BJ (cell line): ENCODE measurements around the gene SLC45A1. TPM values are rescaled to one million over a fixed set of nuclear protein-coding genes. Genes with fewer than 3 reads are reported as not detected.
"Not testable (repeated sequence)": the region's sequence is repeated elsewhere in the genome, so short reads cannot be mapped to it uniquely, and the experiment has no call there.

Source experiments
- CTCF ChIA-PET: fragments of 350-600 bp; formaldehyde crosslinking; extraction: SDS; loops from one replicate; lab custom pipeline; 2021; ENCODE audit warnings: antibody characterized with exemption, inconsistent platforms; lab: Yijun Ruan, JAX
- POLR2A ChIA-PET: fragments of 300-600 bp; sonication (Branson Sonifier 250); formaldehyde crosslinking; extraction: SDS; loops from one replicate; lab custom pipeline; 2021; ENCODE audit warnings: antibody characterized with exemption; lab: Charles Lee
- DNase-seq: peaks from one replicate; pipeline ENCODE4 v3.0.0-alpha.2; 2011; ENCODE audit warnings: low read depth
- H3K27me3 ChIP-seq: 2 replicates; pipeline ENCODE4 v1.6.0; 2011; ENCODE audit warnings: low read length; ENCODE audit not compliant: control insufficient read depth, insufficient read depth
- H3K36me3 ChIP-seq: 2 replicates; pipeline ENCODE4 v1.5.1; 2011; ENCODE audit warnings: low read length; ENCODE audit not compliant: control insufficient read depth, insufficient read depth
- H3K4me3 ChIP-seq: 2 replicates; pipeline ENCODE4 v1.5.1; 2011; ENCODE audit warnings: low read depth, mild to moderate bottlenecking, control low read depth, low read length
- CTCF ChIP-seq: IDR thresholded peaks from 2 replicates; pipeline ENCODE4 v1.5.1; 2011; ENCODE audit warnings: low read depth, mild to moderate bottlenecking, control low read depth, inconsistent platforms, low read length, moderate library complexity; ENCODE audit not compliant: insufficient read depth
- polyA plus RNA-seq: library from polyadenylated mRNA; depleted of rRNA; stranded (reverse); fragments of >200 nt; gene quantifications from 2 replicates; pipeline ENCODE4 v1.2.3, GENCODE V29; 2011

Gene SLC45A1
- polyA plus RNA-seq, 1 experiment = 1.4 TPM

GRCh38 chr1:8378178-8378577 is 60.3 kb downstream of the SLC45A1 start:
- DNase-seq = no peak
- no peaks in the 10 kb centered on the region for H3K27me3 ChIP-seq
- H3K36me3 ChIP-seq = peaks cover 11% of the 10 kb centered on the region
- TF ChIP-seq CTCF = no peak
- CTCF ChIA-PET = interaction anchor here (1.5 to 1.6 kb wide), 2 partner anchors 16 to 32 kb away, joined by 3 read pairs; no protein-coding TSS in a partner anchor
- POLR2A ChIA-PET = no interaction called here
- no peak overlapping the region for H3K4me3 ChIP-seq

- H3K27me3 ChIP-seq = no peaks in the 10 kb centered on the region
- peaks cover 12% of the 10 kb centered on the region for H3K36me3 ChIP-seq
- DNase-seq = no peak
- H3K4me3 ChIP-seq = no peak overlapping the region
- ChIA-PET POLR2A (no interaction called here), CTCF (interaction anchor here (1.0 kb wide), 1 partner anchor 11 kb away, joined by 3 read pairs; no protein-coding TSS in a partner anchor)
- no peak for TF ChIP-seq CTCF
Observed at GRCh38 chr1:8378981-8379470, 61.1 kb downstream of the SLC45A1 start.

GRCh38 chr1:8379513-8380186 is 61.7 kb downstream of the SLC45A1 start:
- Histone ChIP-seq H3K27me3 (no peaks in the 10 kb centered on the region), H3K4me3 (no peak overlapping the region), H3K36me3 (peaks cover 12% of the 10 kb centered on the region)
- no peak for DNase-seq
- no peak for TF ChIP-seq CTCF
- POLR2A ChIA-PET = interaction anchor here (0.6 kb wide), 1 partner anchor 11 kb away, joined by 3 read pairs; no protein-coding TSS in a partner anchor
- CTCF ChIA-PET = interaction anchor here (0.6 to 1.0 kb wide), 3 partner anchors 12 to 109 kb away, joined by 3 to 4 read pairs (median 3); no protein-coding TSS in a partner anchor

GRCh38 chr1:8380310-8380709 is 62.4 kb downstream of the SLC45A1 start:
- DNase-seq, H3K4me3 ChIP-seq, H3K27me3 ChIP-seq: not testable (repeated sequence)
- H3K36me3 ChIP-seq = peaks cover 12% of the 10 kb centered on the region
- ChIA-PET CTCF (interaction anchor here (0.6 kb wide), 2 partner anchors 30 to 108 kb away, joined by 3 to 4 read pairs; no protein-coding TSS in a partner anchor), POLR2A (interaction anchor here (0.6 kb wide), 1 partner anchor 10 kb away, joined by 3 read pairs; no protein-coding TSS in a partner anchor)

GRCh38 chr1:8381618-8382017 is 63.7 kb downstream of the SLC45A1 start:
- no peak overlapping the region for H3K4me3 ChIP-seq
- POLR2A ChIA-PET = no interaction called here
- TF ChIP-seq CTCF = no peak
- peaks cover 10% of the 10 kb centered on the region for H3K36me3 ChIP-seq
- H3K27me3 ChIP-seq = no peaks in the 10 kb centered on the region
- CTCF ChIA-PET = interaction anchor here (0.6 to 1.5 kb wide), 3 partner anchors 8 to 30 kb away, joined by 3 read pairs; no protein-coding TSS in a partner anchor
- DNase-seq = peak; percentile 16
